GM15510 (cell line): ENCODE data around the gene TNP2.

Experiments
- POLR2A ChIP-seq: IDR thresholded peaks from 3 replicates; pipeline ENCODE4 v1.6.1; 2011; ENCODE audit warnings: borderline replicate concordance; ENCODE audit not compliant: insufficient read length; ENCODE audit errors: extremely low read depth

Gene TNP2

DNA sequence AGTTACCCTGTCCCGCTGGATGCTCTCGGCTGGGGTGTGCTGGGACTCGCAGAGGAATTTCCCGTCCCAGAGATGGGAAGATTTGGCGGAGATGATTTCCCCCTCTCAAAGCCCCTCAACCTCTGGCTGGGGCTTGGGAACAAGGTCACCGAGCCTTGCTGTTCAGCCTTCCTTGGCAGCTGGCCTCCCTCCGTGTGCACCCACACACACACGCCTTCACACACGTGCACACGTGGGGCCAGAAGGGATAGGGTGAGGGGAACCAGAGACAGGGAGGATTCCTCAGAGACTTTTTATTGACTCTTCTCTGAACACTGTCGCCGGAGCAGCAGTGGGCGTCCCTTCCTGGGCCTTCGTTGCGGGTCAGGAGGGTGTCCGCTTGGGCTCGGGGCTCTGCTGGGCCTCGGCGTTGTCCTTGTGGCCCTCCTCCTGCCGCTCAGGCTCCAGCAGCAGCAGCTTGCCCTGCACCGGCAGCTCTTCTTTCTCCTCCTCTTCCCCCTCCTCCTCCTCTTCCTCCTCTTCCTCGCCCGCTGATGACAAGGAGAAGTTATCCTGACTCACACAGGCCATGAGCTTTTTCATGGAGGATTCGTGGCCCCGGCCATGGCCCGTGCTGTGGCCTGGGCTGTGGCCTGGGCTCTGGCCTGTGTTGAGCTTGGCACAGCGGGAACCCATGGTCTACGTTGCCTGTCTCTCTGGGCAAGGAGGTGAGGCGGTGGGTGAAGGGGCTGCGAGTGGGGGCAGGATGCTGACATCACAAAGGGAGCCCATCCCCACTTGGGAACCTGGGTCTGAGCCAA, 4.0 kb upstream of the TNP2 start, which contains the start of gene PRM3:
PRM3 (minus strand) TSS at position 709 of the 800 bp plus-strand sequence; CDS start at position 675, 34 bp downstream.
- no peak for TF ChIP-seq POLR2A

DNA sequence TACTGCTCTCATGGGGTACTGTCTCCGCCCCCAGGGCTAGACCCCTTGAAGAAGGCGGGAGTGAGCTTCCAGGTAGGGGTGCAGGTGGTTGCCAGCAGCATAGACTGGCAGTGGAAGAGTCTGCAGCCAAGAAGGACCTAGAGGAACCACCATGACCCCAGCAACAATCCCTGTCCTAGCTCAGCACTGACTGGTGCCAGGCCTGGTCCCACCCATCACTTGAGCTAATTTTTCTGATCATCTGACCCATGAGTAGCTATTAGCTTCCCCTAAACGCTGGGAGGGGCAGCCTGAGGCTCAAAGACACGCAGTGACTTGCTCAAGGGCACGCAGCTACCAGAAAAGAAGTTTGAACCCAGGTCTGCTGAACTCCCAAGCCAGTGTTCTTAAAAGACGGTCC, 3.4 kb upstream of the TNP2 start:
- no peak for TF ChIP-seq POLR2A

DNA sequence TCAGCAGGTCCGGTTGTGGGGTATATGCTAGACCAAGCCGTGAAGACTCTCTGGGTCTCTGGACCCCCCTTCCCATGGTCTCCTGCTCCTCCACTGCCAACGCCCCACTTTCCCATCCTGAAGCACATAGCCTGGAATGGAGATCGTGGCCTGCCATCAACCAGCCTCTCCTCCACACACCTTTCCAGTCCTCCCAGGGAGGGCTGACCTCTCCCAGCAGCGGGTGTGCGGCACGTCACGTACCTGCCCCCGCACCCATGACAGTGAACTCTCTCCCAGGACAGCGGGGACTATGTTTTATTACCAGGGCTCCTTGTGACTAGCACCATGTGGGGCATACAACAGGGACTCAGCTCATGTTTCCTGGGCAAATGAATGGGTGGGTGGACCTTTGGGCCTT, 2.5 kb upstream of the TNP2 start:
- no peak for TF ChIP-seq POLR2A

DNA sequence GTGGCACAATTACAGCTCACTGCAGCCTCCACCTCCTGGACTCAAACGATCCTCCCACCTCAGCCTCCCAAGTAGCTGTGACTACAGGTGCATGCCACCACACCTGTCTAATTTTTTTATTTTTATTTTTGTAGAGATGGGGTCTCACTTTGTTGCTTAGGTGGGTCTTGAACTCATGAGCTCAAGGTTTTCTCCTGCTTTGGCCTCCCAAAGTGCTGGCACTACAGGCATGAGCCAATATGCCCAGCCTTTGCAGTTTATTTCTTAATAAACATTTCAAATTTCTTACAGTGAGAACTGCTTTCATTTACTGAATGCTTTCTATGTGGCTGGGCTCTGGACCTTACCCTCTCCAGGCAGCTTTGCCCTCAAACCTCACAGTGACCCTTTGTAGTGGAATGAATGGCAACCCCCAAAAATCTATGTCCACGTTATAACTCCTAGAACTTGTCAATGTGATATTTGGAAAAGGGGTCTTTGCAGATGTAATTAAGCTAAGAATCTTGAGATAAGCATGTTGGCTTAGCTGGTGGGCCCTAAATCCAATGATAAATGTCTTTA, 1.6 kb upstream of the TNP2 start:
- TF ChIP-seq POLR2A, result no peak

DNA sequence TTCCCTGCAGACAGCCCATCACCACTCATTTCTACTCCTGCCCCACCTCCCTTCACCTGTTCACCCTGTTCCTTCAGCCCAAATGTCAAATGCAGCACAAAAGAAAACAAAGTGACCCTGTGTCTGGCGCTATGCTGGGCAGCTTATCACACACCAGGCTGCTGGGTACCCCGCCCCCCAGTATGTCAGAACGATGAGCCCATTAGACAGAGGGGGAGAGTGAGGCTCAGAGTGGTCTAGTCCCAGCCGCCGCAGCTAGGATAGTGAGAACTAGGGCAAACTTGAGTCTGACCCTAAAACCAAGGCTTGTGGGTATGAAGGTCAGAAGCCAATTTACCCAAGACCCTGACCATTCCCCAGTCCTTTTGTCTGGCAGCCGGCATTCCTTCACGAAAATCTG, 4.0 kb downstream of the TNP2 start:
- no peak for TF ChIP-seq POLR2A

DNA sequence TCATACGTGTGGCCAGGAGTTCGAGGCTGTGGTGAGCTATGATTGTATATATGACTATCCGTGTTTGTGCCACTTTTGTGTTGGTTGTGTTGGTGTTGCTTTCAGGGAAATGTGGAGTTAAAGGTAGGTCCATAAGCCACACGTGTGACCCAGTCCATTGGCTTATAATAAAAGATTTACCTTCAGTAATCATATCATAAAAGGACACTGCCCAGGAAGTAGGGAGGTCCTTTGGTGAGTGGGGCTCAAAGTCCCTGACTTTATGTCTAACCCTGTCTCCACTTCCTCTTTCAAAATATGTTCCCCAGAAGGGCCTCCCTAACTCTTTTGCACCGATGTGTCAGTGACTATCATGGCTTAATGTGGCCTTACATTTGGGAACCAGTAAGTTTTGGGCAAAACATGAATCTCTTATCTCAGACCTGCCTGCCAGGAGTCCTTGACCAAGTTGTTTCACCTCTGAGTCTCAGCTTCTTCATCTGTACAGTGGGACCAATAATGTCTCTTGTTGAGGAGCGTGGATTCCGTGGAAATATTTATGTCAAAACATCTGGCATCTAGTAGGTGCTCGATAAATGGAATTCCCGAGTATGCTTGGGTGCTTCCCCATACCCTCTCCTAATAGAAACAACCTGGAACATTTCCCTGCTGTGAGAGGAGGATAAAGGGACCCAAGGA, 4.8 kb downstream of the TNP2 start:
- no peak for TF ChIP-seq POLR2A

DNA sequence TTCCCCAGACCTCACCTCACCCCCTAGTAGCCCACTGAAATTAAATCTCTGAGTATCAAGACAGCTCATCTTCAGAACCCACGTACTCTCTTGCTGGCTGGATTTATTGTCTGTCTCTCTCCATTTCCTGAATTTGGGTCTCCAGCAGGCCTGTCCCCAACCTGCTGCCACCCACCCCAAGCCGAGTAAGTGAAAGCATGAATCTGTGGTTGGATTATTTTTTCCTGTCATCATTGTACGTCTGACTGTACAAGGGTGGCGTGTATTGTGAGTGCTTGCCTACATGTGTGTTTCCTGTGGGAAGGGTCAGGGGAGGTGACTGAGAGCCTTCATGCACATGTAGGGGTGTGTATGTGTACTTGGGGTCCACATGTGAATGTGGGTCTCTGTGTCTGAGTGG, 5.4 kb downstream of the TNP2 start:
- no peak for TF ChIP-seq POLR2A

DNA sequence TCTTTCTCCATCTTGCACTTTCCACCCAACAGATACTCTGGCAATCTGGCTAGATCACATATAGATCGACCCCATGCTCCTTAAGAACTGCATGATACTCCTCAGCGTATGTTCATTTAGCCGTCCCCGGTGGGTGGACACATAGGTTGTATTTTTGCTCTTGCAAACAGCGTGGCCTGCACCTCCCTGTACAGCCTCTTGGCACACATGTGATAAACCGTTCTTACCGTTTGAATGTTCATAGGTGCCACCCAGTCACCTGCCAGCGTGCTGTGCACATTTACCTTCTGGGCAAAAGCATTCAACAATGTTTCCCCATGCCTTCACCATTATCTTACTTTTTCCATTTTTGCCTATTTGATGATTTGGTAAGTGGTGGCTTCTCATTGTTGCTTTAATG, 6.2 kb downstream of the TNP2 start:
- no peak for TF ChIP-seq POLR2A

DNA sequence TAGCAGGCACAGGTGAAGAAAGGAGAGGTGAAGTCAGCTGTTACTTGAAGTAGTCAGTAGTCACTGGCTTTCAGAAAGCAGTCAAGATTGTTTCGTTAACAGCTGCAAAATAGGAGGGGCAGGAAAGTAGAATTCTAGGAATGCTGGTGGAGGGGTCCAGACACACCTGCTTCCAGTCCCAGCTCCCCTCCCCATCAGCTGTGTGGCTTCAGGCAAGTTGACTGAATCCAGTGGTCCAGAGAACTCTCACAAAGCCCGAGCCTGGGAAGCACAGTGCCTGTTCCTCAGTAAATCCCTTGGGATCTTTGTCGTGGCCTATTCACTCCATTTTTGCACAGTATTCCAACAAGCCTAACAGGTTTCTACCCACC, 8.5 kb downstream of the TNP2 start:
- TF ChIP-seq POLR2A, result no peak

DNA sequence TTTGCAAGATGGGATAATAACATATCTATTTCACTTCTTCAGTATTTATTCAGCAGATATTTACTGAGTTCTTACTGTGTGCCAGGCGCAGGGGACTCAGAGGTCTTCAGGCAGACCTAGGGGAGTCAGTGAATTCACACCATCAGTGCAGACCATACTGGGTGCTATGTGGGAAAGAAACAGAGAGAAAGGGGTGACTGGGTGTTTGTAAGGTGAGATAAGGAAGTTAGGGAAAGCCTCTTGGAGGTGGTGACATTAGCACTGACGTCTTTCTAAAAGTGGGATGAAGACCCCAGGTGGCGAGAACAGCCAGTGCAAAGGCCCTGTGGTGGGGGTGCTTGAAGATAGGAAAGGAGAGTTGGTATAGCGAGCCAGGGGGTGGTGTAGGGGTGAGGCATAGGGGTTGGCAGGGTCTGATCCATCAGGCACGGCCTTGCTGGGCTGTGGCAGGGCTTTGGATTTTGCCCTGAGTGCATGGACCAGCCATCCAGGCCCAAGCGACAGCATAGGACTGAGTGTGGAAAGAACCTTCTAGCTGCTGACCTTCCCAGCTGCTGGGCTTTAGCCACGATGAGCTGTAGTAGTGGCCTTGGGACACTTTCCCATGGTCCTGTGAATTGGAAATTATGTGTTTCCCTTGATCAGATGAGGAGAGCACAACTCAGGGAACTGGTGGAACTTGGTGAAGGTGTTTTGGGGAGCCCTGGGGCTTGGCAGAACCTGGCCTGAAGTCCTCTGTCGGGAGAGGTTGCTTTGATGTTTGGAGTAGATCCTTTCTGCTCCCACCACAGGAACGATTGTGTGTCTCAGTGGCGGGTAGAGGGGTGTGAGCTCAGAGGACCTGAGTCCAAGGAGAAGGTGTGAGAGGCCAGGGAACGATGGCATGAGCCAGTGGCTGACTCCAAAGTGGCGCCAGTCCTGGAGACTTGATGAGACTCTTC, 9.2 kb downstream of the TNP2 start:
- TF ChIP-seq POLR2A, result no peak

DNA sequence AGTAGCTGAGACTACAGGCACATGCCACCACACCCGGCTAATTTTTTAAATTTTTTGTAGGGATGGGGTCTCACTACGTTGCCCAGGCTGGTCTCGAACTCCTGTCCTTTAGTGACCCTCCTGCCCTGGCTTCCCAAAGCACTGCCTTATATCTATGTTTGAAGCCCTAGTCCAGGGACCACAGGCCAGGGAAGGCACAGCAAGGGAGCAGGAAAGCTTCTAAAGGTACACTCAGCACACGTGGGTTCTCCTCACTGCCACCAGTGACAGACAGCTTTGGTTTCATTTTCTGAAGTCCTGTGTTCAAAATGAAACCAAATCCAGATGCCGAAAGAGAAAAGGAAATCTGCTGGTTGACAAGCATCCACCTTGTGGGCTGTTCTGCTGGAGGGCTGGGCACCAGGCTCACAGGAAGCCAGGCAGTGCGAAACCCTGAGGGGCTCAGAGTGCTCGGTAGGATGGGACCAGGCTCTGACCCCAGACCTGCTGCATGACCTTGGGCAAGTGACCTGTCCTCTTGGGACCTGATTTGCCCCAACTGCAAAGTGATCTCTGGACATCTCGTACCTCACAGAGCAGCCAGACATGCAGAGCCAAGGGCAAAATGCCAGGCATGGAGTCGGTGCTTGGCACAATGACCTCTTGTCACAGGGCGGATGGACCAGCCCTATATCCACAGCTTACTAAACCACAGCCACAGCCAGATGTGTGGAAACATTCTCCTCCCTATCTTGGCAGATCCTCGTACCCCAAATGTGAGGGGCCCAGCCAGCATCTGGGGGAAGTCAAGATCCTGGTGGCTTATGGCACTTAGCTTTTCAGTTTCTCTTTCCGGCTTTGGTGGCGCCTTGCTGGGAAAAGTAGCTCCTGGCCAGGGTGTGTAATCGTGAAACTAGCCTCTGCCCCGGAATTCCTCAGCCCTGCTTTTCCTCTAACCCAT, 10.3 kb downstream of the TNP2 start:
- no peak for TF ChIP-seq POLR2A

DNA sequence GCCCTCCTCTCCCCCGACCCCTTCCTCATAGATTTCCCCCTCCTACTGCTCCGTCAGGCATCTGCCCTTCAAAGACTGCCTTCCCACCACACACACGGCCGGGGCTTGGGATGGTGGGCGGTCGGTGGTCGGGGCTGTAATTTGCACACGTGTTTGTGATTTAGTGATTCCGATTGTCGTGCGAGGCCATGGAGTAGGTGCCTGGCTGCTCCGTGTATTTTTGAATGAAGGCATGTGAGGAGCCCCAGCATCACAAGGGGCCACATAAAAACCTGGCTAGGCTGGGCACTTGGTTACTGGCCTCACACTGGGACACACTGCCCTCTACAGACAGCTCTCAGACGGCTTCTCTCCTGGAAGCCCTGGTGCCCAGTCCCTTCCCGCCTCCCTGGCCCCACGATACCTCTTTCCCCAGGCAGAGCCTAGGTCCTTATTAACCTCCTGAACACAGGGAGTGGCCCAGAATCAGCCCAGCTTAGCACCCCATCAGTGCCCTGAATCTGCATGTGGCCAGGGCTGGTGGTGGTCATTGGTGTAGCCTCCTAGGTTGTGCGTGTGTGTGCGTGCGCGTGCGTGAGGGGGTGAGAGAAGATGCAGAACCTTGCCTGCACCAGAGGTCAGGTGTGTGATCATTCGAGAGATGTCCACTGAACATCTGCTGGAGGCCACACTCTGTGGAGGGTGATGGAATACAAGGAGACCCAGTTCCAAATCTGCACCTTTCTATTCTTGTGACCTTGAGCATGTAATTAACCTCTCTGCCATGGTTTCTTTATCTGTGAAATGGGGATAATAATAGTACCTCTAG, 11.8 kb downstream of the TNP2 start:
- no peak for TF ChIP-seq POLR2A

DNA sequence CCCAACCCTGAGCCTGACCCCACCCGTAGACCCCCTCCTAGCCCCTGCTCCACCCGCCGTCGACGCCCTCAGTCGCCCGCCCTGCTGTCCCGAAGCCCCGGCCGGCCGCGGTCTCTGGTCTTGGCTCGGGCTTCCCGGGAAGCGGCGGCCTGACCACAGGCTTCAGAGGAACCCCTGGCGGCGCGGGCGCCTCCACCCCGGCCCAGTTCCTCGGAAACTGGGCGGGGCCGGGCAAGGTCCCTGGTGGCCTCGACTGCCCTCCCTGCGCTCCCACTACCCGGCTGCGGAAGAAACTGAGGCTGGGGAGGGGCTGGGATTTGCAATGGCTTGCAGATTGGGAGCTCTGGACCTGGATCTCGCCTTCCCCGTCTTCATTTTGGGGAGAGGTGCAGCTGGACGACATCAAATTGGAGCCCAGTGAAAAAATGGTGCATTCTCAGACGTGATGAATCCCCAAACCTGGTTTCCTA, 12.4 kb downstream of the TNP2 start:
- TF ChIP-seq POLR2A, result no peak
